Pancreas (tissue), 10 donors: Measurements from ENCODE around the gene ARHGAP44. TPM values are rescaled to one million over a fixed set of nuclear protein-coding genes. Genes with fewer than 3 reads are reported as not detected.

ENCODE experiments used
- ATAC-seq, 4 donors: fragments of 200-7000 bp; cut with Tn5 transposase; one replicate each; pipeline versions ENCODE4 v1.8.0 to v1.9.1; 2020; ENCODE audit warnings: mild to moderate bottlenecking in 4 of 4, moderate library complexity in 4 of 4
- DNase-seq, 6 donors: peaks; one replicate each; pipeline ENCODE4 v3.0.0-alpha.2; 2020
- FAIRE-seq: peaks from 2 replicates; lab custom pipeline; 2012; peaks lifted over from hg19 to GRCh38; lab: Jason Lieb, UNC
- H3K27ac ChIP-seq, 4 donors: fragments of 200-600 bp; sonication (generic); 1 replicate in 3 of 4; 2 replicates in 1 of 4; pipeline versions ENCODE4 v1.5.0 to v1.8.0; 2020
- H3K27me3 ChIP-seq, 4 donors: fragments of 200-600 bp; one replicate each; pipeline ENCODE4 v1.8.0; 2021
- H3K36me3 ChIP-seq, 3 donors: fragments of 200-600 bp; sonication (generic) in 1 of 3; one replicate each; pipeline versions ENCODE4 v1.5.0 to v1.8.0; 2020 to 2021
- H3K4me1 ChIP-seq, 3 donors: fragments of 200-600 bp; one replicate each; pipeline ENCODE4 v1.8.0; 2021
- H3K4me3 ChIP-seq, 4 donors: fragments of 200-600 bp; sonication (generic) in 2 of 4; one replicate each; pipeline versions ENCODE4 v1.5.0 to v1.8.0; 2020 to 2021
- H3K9me3 ChIP-seq, 4 donors: fragments of 200-600 bp; one replicate each; pipeline ENCODE4 v1.8.0; 2021
- WGBS, 2 donors: extraction: QIAGEN DNeasy Blood & Tissue Kit; methylation state at CpG; one replicate each; pipeline ENCODE4 v1.1.7; 2013; 5-methylcytosine and 5-hydroxymethylcytosine counted together
- intact Hi-C, 3 donors: fragments of 100-400 bp; cut with DNase I; formaldehyde crosslinking; loops; one replicate each; pipeline versions ENCODE4 v1.11.1 to v1.14.2; 2022
- polyA plus RNA-seq, 2 donors: library from polyadenylated mRNA; stranded (reverse); fragments of 200-250 nt; gene quantifications; one replicate each; pipeline ENCODE4 v1.2.3, GENCODE V29; 2013
- total RNA-seq, 6 donors: library from RNA; stranded (reverse); fragmentation: NEBNext Ultra II Directional in 4 of 6; extraction: Animal tissue kit (Norgen Biotek cat#: 25700) in 4 of 6; gene quantifications; one replicate each; pipeline versions ENCODE4 v1.2.1 to v1.2.4, GENCODE V29; 2021 to 2023
- TF ChIP-seq, protein P1 (sequence below), 4 donors: fragments of 200-600 bp; sonication (generic) in 3 of 4; IDR thresholded peaks; one replicate each; pipeline versions ENCODE4 v1.5.0 to v1.8.0; 2021; ENCODE audit warnings: antibody characterized with exemption in 4 of 4
- donor health status: healthy with polysubstance abuse.
- donor health status: DM: no; HTN: no; CAD: no; lungs with moderate emphysema.
- donor health status: DM: no; HTN: no; CAD: no.
- donor health status: control.
- donor health status: control.
- donor health status: Bipolar disorder and iron deficiency.
- donor health status: DM: yes; HTN: yes; CAD: no.
- donor health status: DM: no; HTN: no; CAD: no.
- donor health status: DM: no; HTN: no; CAD: no.
- donor health status: DM: yes; HTN: yes; CAD: no.

ARHGAP44 gene
- total and polyA plus RNA-seq, 8 donors = 3.4 to 7.5 (median 4.4) TPM

DNA sequence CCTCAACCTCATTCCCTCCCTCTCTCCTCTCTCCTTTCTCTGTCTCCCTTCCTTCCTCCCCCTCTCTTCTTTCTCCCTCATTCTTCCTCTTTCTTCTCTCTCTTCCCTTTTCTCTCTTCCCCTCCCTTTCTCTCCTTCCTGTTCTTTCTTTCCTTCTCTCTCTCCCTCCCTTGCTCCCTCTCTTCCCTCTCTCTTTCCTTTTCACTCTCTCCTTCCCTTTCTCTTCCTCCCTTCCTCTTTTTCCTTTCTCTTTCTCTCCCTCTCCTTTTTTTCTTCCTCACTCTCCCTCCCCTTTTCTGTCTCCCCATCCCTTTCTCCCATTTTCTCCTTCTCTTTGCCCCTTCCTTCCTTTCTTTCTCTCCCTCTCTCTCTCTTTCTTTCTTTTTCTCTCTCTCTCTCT lies 236.4 kb downstream of the ARHGAP44 start:
- intact Hi-C loops = no loop called here
- TF ChIP-seq, protein P1, sequence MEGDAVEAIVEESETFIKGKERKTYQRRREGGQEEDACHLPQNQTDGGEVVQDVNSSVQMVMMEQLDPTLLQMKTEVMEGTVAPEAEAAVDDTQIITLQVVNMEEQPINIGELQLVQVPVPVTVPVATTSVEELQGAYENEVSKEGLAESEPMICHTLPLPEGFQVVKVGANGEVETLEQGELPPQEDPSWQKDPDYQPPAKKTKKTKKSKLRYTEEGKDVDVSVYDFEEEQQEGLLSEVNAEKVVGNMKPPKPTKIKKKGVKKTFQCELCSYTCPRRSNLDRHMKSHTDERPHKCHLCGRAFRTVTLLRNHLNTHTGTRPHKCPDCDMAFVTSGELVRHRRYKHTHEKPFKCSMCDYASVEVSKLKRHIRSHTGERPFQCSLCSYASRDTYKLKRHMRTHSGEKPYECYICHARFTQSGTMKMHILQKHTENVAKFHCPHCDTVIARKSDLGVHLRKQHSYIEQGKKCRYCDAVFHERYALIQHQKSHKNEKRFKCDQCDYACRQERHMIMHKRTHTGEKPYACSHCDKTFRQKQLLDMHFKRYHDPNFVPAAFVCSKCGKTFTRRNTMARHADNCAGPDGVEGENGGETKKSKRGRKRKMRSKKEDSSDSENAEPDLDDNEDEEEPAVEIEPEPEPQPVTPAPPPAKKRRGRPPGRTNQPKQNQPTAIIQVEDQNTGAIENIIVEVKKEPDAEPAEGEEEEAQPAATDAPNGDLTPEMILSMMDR (IDR thresholded peaks at IDR 0.05) = no peak
- no peak for FAIRE-seq

DNA sequence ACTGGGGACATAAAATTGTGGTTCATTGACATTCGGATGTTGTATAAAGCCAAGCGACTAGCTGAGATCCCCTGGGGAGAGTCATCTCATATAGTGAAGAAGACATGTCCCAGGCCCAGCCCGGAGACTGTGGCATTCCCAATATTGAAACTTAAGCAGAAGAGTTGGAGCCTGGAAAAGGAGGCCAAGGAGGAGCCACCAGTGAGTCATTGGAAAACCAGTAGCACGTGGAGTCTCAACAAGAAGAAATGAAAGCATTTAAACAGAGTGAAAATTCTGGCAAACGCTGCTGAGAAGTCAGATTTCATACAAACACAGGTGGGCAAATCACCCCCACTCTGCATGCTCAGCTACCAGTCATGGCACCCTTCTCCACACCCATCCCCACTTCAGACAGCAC lies 237.9 kb downstream of the ARHGAP44 start:
- intact Hi-C loops = no loop called here
- Histone ChIP-seq H3K36me3 (no peaks in the 10 kb centered on the region), H3K4me3 (no peak overlapping the region), H3K27ac (no peak overlapping the region), H3K4me1 (no peaks in the 10 kb centered on the region), H3K9me3 (no peaks in the 10 kb centered on the region), H3K27me3 (no peaks in the 10 kb centered on the region)
- DNase-seq (no peak), ATAC-seq (no peak), FAIRE-seq (no peak)
- WGBS, 2 donors = 74 to 80% methylated on average over 5 of the region's 5 CpGs
- TF ChIP-seq, protein P1 (IDR thresholded peaks at IDR 0.05) = no peak

More for the DNA sequence above, 236.4 kb downstream of the ARHGAP44 start:
- no peak for DNase-seq
- Histone ChIP-seq H3K4me1 (no peaks in the 10 kb centered on the region), H3K27me3 (no peaks in the 10 kb centered on the region), H3K36me3 (no peaks in the 10 kb centered on the region), H3K9me3 (no peaks in the 10 kb centered on the region), H3K4me3 (no peak overlapping the region), H3K27ac (no peak overlapping the region)
- ATAC-seq = no peak

GRCh38 chr17:13029340-13029739 lies 240.0 kb downstream of the ARHGAP44 start:
- Histone ChIP-seq H3K36me3 (no peaks in the 10 kb centered on the region), H3K9me3 (no peaks in the 10 kb centered on the region), H3K27ac (no peak overlapping the region), H3K27me3 (no peaks in the 10 kb centered on the region), H3K4me3 (no peak overlapping the region), H3K4me1 (no peaks in the 10 kb centered on the region)
- TF ChIP-seq, protein P1 (IDR thresholded peaks at IDR 0.05) = no peak
- DNase-seq (no peak), ATAC-seq (no peak), FAIRE-seq (no peak)
- intact Hi-C loops = no loop called here
- 58 to 78% methylated on average over 2 of the region's 2 CpGs for WGBS, 2 donors

DNA sequence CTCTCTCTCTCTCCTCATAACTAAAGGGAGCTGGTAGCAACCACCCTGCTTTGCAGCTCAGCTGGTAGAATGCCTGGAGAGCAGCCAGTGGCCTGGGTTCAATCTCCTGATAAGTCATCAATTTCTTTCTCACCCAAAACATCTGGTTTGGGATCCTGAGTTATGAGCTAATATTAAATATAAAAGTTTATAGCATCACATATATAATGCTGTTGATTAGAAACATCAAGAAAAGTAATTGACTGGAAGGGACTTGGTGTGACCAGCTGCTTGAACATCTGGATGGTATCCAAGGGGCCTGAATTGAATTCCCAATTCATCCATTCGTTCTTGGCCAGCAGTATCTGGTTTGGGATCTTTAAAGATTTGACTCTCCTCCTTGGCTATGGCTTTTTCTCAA lies 240.8 kb downstream of the ARHGAP44 start:
- no peak for FAIRE-seq
- TF ChIP-seq, protein P1 (IDR thresholded peaks at IDR 0.05) = no peak
- no peak overlapping the region for H3K27ac ChIP-seq
- no peaks in the 10 kb centered on the region for H3K36me3 ChIP-seq
- no peak overlapping the region for H3K4me3 ChIP-seq
- no peak for ATAC-seq
- H3K27me3 ChIP-seq = no peaks in the 10 kb centered on the region
- no peaks in the 10 kb centered on the region for H3K9me3 ChIP-seq
- no peaks in the 10 kb centered on the region for H3K4me1 ChIP-seq
- no peak for DNase-seq
- intact Hi-C loops = no loop called here
- WGBS, 2 donors = 44 to 45% methylated on average over 1 of the region's 1 CpG

DNA sequence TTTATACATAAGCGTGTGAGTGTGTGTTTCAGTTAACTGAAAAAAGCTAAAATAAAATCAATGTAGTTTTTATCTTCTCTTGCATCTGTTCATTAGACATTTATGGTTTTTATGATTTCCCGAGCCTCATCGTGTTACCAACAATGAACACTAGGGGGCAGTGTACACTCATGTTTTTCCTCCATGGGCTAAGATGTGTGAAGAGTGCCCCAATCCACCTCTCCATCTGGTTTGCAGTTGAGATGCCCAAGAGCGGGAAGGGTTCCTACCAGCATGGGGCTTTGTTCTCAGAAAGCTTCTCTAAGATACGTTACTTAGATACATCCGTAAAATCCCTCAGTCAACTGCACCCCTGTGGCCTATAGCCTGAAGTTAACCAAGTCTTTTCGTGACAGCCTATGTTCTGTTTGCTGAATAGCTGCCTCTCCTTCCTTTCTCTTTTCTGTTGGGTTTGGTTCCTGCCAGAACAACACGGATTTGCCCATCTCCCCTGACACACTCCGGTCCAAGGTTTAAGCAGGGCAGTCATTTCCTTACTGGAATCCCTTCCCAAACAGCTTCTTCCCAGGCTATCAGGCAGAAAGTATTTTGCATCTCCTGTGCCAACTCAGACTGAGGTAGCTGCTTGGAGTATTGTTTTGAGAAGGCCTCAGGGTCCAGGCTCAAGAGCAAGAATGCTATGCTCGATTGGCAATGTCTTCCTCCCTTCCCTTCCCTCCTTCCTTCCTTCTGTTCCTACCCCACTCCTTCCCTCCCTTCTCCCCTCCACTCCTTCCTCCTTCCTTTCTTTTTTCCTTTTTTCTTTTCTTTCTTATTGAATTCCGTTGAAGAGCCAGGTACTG lies 241.4 kb downstream of the ARHGAP44 start:
- H3K36me3 ChIP-seq = no peaks in the 10 kb centered on the region
- TF ChIP-seq, protein P1 (IDR thresholded peaks at IDR 0.05) = peak; percentile 70 to 87 (median 80)
- intact Hi-C loops = no loop called here
- WGBS, 2 donors = 52 to 58% methylated on average over 11 of the region's 11 CpGs
- H3K9me3 ChIP-seq = no peaks in the 10 kb centered on the region
- peak in 3 of 4 donors; percentile 78 to 86 (median 82) for ATAC-seq
- DNase-seq = peak in 1 of 6 donors; percentile 40
- FAIRE-seq = peak; percentile 26
- H3K4me1 ChIP-seq = no peaks in the 10 kb centered on the region
- no peaks in the 10 kb centered on the region for H3K27me3 ChIP-seq
- no peak overlapping the region for H3K4me3 ChIP-seq
- H3K27ac ChIP-seq = no peak overlapping the region
